HTR-8/SVneo (cell line): ENCODE results near the gene ACSBG1.
A peak's percentile ranks its signal among the peaks of the same experiment; 100 is the strongest.
"Not testable (repeated sequence)": the region's sequence is repeated elsewhere in the genome, so short reads cannot be mapped to it uniquely, and the experiment has no call there.

Experiments used
- DNase-seq: peaks from one replicate; pipeline ENCODE4 v3.0.0; 2011; ENCODE audit warnings: low spot score, mixed read lengths; ENCODE audit not compliant: insufficient read length
- FAIRE-seq: peaks from 2 replicates; lab custom pipeline; 2011; peaks lifted over from hg19 to GRCh38; lab: Jason Lieb, UNC

ACSBG1 gene

GRCh38 chr15:78174401-78174800 is 60.0 kb downstream of the ACSBG1 start:
- DNase-seq (no peak), FAIRE-seq (no peak)

DNA sequence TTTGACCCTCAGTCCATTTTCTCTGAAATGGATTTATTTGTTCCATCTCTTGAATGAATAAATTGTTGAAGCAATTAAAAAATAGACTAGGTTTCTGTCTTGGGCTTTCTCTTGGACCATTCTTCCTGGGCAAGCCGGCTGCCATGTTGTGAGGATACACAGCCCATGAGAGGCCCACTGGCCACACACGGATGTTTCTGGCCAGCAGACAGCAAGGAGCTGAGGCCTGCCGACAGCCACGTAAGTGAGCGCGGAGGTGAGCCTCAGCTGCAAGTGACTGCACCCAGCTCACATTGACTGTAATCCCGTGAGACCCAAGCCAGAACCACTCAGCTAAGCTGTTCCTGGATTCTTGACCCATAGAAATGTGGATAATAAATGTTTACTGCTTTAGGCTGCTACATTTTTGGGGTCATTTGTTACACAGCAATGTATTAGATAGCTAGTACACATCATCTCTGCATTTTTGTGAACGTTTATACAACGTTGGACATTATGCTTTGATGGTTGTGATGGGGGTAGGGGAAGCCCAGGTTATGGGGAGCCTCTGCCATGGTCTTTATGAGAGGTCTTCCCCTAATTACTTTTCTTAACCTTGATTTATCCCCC is 62.4 kb downstream of the ACSBG1 start:
- DNase-seq: no peak
- FAIRE-seq: no peak

DNA sequence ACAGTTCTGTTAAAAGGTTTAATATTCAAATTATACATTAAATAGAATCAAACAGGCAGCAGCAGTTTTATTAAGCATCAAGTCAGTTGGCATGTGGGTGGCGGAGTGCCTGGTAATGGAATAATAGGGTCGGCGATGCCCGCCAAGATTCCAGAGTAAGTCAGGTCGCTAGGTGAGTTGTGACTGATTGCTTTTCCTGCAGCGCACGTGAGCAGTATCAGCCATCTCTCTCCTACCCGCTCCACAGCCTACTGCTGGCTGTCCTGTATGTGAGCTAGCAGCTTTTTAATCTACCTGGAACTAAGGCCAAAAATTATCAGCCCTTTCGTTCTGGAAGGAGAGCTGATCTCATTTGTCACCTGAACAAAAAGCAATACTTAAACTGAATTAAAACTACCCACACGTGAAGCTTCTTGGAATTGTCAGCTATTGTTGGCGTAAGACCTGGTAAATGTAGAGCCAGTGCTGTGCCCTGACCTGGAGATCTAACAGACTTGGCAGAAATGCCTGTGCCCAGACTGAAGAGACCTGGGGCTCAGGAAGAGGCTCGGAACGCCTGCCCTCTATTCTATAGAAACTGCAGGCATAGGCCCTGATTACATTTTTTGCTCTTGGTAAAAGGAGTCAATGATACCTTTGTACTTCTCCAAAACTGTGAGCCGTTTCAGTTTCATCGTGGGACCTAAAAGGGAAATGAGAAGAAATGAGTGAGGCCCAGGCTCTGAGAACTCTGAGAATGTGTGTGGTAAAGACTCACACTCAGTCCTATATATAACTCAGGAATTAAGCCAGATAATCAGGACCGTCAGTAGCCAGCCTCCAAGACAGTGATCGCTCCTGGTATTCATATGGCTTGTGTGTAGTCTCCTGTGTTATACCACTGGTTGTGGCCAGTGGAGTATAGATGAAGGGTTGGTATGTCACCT is 63.3 kb downstream of the ACSBG1 start:
- FAIRE-seq (no peak), DNase-seq (no peak)

GRCh38 chr15:78168608-78169007 is 65.8 kb downstream of the ACSBG1 start:
- no peak for FAIRE-seq

GRCh38 chr15:78167227-78167888 is 67.0 kb downstream of the ACSBG1 start:
- DNase-seq (no peak), FAIRE-seq (no peak)

More at GRCh38 chr15:78168608-78169007, 65.8 kb downstream of the ACSBG1 start:
- DNase-seq: no peak

- FAIRE-seq: no peak
These were observed 70.4 kb downstream of the ACSBG1 start for GRCh38 chr15:78164010-78164409.

GRCh38 chr15:78162038-78162437 is 72.3 kb downstream of the ACSBG1 start:
- DNase-seq (no peak), FAIRE-seq (no peak)

More at GRCh38 chr15:78164010-78164409, 70.4 kb downstream of the ACSBG1 start:
- no peak for DNase-seq

- DNase-seq (no peak), FAIRE-seq (no peak)
These were observed 75.0 kb downstream of the ACSBG1 start for GRCh38 chr15:78159395-78159794.

DNA sequence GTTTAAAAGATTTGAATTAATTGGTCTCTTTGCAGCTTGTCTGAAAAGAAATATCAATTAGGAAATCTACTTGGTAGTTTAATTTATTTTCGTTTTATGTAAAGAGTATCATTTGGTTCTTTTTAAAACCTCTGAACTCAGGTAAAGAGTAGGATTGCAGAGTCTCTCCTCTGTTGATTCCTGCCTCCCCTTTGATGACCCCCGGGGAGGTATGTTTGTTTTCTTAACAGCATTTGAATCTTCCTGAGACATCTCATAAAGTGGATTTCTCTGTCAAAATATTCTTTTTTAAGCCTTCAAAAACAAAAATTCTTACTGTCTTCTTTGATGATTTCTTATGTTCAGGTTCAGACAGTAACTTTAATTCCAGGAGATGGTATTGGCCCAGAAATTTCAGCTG is 77.2 kb downstream of the ACSBG1 start:
- no peak for FAIRE-seq
- no peak for DNase-seq

- FAIRE-seq (no peak), DNase-seq (no peak)
These were observed 77.7 kb downstream of the ACSBG1 start for GRCh38 chr15:78156653-78157052.

- no peak for DNase-seq
- no peak for FAIRE-seq
These were observed 78.9 kb downstream of the ACSBG1 start for GRCh38 chr15:78155355-78155939.

GRCh38 chr15:78154955-78155354 is 79.4 kb downstream of the ACSBG1 start:
- no peak for FAIRE-seq
- no peak for DNase-seq

DNA sequence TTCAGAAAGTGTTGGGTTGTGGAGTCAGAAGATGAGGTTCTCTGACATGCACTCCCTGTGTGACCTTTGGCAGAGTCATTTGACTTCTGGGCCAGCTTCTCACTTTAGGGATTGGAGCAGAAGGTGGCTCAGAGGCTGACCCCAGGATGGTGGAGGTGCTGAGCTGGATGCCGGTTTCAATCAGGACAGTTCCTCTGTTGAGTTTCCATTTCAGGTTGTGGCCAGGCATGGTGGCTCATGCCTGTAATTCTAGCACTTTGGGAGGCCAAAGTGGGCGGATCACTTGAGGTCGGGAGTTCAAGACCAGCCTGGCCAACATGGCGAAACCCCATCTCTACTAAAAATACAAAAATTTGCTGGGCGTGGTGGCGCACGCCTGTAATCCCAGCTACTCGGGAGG is 83.3 kb downstream of the ACSBG1 start:
- not testable (repeated sequence) for DNase-seq, FAIRE-seq

GRCh38 chr15:78149805-78150751 is 84.3 kb downstream of the ACSBG1 start:
- DNase-seq (no peak), FAIRE-seq (no peak)

DNA sequence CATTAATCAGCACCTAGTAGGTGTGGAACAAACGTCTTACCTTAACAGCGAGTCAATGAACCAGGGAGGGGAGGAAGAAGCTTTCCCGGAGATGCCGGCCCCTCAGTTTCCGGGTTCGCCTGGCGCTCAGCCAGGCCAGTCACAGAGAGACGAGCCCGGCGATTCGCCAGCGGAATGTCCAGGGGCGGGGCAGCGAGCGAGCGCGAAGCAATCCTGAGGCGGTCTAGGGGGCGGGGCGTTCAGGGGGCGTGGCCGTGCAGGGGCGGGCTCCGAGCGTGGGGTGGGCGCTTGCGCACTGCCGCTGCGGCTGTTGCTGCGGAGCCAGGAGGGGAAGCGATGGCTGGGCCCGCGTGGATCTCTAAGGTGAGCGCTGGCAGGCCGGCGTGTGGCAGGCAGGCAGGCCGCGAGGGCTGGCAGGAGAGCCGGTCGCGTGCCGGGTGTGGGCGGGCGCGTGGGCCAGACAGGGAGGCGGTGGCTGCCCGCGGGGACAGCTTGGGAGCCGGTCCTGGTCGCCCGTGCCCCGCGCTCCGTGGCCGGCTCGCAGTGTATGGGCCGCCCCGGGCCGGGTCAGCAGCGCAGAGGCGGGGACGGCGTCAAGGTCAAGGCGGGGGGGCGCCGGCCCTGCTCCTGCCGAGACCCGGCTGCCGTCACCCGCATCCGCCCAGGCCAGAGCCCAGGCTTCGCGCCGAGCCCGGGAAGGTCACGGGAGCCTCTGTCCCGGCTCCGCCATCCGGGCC is 85.1 kb downstream of the ACSBG1 start, which contains the start of gene IDH3A:
IDH3A (plus strand) TSS at position 295 of the 737 bp plus-strand sequence; CDS start at position 337, 42 bp downstream.
- FAIRE-seq: peak; percentile 88

DNA sequence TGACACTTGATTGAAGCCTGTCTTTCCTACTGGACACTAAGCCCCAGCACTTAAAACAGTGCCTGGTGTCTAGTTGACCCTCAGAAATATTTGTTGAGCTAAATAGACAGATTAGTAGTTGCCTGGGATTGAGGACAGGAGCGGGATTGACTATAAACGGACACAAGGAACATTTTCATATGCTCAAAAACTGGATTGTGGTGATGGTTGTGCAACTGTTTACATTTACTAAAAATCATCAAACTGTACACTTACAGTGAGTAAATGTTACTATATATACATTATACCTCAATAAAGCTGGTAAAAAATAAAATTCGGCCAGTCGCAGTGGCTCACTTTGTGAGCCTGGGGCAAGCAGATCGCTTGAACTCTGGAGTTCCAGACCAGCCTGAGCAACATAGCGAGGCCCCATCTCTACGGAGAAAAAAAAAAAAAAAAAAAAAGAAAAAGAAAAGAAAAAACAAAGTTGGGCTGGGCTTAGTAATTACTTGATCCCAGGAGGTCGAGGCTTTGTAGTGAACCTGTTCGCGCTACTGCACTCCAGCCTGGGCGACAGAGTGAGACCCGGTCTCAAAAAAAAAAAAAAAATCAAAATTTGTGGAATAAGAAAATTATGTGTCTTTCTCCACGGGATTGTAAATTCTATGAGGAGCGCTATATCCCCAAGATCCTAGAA is 85.8 kb downstream of the ACSBG1 start:
- no peak for DNase-seq
- no peak for FAIRE-seq

More for the DNA sequence above, 85.1 kb downstream of the ACSBG1 start, which contains the start of gene IDH3A:
- DNase-seq: peak; percentile 95

- FAIRE-seq: no peak
- no peak for DNase-seq
These were observed 86.8 kb downstream of the ACSBG1 start for GRCh38 chr15:78147566-78147965.
